Activated naive CD8-positive, alpha-beta T cell treated with anti-CD3 and anti-CD28 coated beads for 36 hours (primary cell): ENCODE measurements around the gene PLXNA3. TPM values are rescaled to one million over a fixed set of nuclear protein-coding genes. Genes with fewer than 3 reads are reported as not detected.

Experiments used
- DNase-seq: peaks from one replicate; pipeline ENCODE4 v3.0.0; 2021
- H3K27ac Mint-ChIP-seq: one replicate; pipeline ENCODE4 v1.8.0; 2022; ENCODE audit warnings: mild to moderate bottlenecking, moderate library complexity, mixed read lengths
- H3K27me3 Mint-ChIP-seq: one replicate; pipeline ENCODE4 v1.8.0; 2022; ENCODE audit warnings: mild to moderate bottlenecking, mixed read lengths
- H3K36me3 Mint-ChIP-seq: one replicate; pipeline ENCODE4 v1.8.0; 2021; ENCODE audit warnings: mild to moderate bottlenecking, mixed read lengths
- H3K4me1 Mint-ChIP-seq: one replicate; pipeline ENCODE4 v1.8.0; 2021; ENCODE audit warnings: mixed read lengths
- H3K4me3 Mint-ChIP-seq: one replicate; pipeline ENCODE4 v1.8.0; 2022; ENCODE audit warnings: mild to moderate bottlenecking, moderate library complexity, mixed read lengths
- H3K9me3 Mint-ChIP-seq: one replicate; pipeline ENCODE4 v1.8.0; 2022; ENCODE audit warnings: mixed read lengths
- total RNA-seq, 2 experiments: library from RNA; stranded (reverse); gene quantifications; one replicate each; pipeline ENCODE4 v1.2.3, GENCODE V29; 2021

Gene PLXNA3
- total RNA-seq, 2 experiments from 2014 or later = 22.3 to 23.1 TPM

GRCh38 chrX:154441984-154442707 is 15.9 kb upstream of the PLXNA3 start:
- Mint-ChIP-seq H3K27me3 (no peaks in the 10 kb centered on the region), H3K36me3 (no peaks in the 10 kb centered on the region), H3K4me1 (peaks cover 13% of the 10 kb centered on the region), H3K4me3 (no peak overlapping the region), H3K27ac (no peak overlapping the region), H3K9me3 (no peaks in the 10 kb centered on the region)
- no peak for DNase-seq

- H3K4me3 Mint-ChIP-seq = peak overlapping the region; percentile 76
- H3K9me3 Mint-ChIP-seq = no peaks in the 10 kb centered on the region
- no peaks in the 10 kb centered on the region for H3K27me3 Mint-ChIP-seq
- peaks cover 8% of the 10 kb centered on the region for H3K4me1 Mint-ChIP-seq
- DNase-seq = no peak
- H3K27ac Mint-ChIP-seq = peak overlapping the region; percentile 78
- no peaks in the 10 kb centered on the region for H3K36me3 Mint-ChIP-seq
Observed at GRCh38 chrX:154443479-154443910, 14.6 kb upstream of the PLXNA3 start.

- DNase-seq = peak; percentile 77
- H3K9me3 Mint-ChIP-seq = no peaks in the 10 kb centered on the region
- H3K4me1 Mint-ChIP-seq = peaks cover 4% of the 10 kb centered on the region
- H3K27me3 Mint-ChIP-seq = no peaks in the 10 kb centered on the region
- peak within 1 kb of the TSS; percentile 78 for H3K27ac Mint-ChIP-seq
- H3K4me3 Mint-ChIP-seq = peak within 1 kb of the TSS; percentile 76
- no peaks in the 10 kb centered on the region for H3K36me3 Mint-ChIP-seq
Observed at GRCh38 chrX:154443992-154444754, 13.9 kb upstream of the PLXNA3 start, which contains the start of gene FAM50A. Gene FAM50A, plus strand, starts transcription at chrX:154444141. Its CDS starts 95 bp downstream, at chrX:154444236.

- Mint-ChIP-seq H3K9me3 (no peaks in the 10 kb centered on the region), H3K36me3 (no peaks in the 10 kb centered on the region), H3K4me1 (peaks cover 4% of the 10 kb centered on the region), H3K27ac (peak overlapping the region; percentile 16), H3K27me3 (no peaks in the 10 kb centered on the region), H3K4me3 (peak overlapping the region; percentile 57)
- DNase-seq = no peak
Observed at GRCh38 chrX:154444755-154445246, 13.3 kb upstream of the PLXNA3 start.

- H3K4me3 Mint-ChIP-seq = no peak overlapping the region
- no peaks in the 10 kb centered on the region for H3K4me1 Mint-ChIP-seq
Observed at GRCh38 chrX:154445776-154446175, 12.3 kb upstream of the PLXNA3 start.

GRCh38 chrX:154446430-154446829 is 11.7 kb upstream of the PLXNA3 start:
- H3K27ac Mint-ChIP-seq = no peak overlapping the region
- H3K4me1 Mint-ChIP-seq = no peaks in the 10 kb centered on the region
- no peak for DNase-seq
- no peak overlapping the region for H3K4me3 Mint-ChIP-seq
- no peaks in the 10 kb centered on the region for H3K36me3 Mint-ChIP-seq
- H3K9me3 Mint-ChIP-seq = no peaks in the 10 kb centered on the region
- no peaks in the 10 kb centered on the region for H3K27me3 Mint-ChIP-seq

More at GRCh38 chrX:154445776-154446175, 12.3 kb upstream of the PLXNA3 start:
- no peaks in the 10 kb centered on the region for H3K9me3 Mint-ChIP-seq
- no peak for DNase-seq
- H3K27ac Mint-ChIP-seq = no peak overlapping the region
- H3K36me3 Mint-ChIP-seq = no peaks in the 10 kb centered on the region
- no peaks in the 10 kb centered on the region for H3K27me3 Mint-ChIP-seq

- Mint-ChIP-seq H3K9me3 (no peaks in the 10 kb centered on the region), H3K36me3 (no peaks in the 10 kb centered on the region), H3K4me1 (no peaks in the 10 kb centered on the region), H3K4me3 (no peak overlapping the region), H3K27ac (no peak overlapping the region), H3K27me3 (no peaks in the 10 kb centered on the region)
- DNase-seq = no peak
Observed at GRCh38 chrX:154448484-154448883, 9.6 kb upstream of the PLXNA3 start.

- no peaks in the 10 kb centered on the region for H3K27me3 Mint-ChIP-seq
- H3K9me3 Mint-ChIP-seq = no peaks in the 10 kb centered on the region
- peaks cover 2% of the 10 kb centered on the region for H3K36me3 Mint-ChIP-seq
- no peak for DNase-seq
- no peaks in the 10 kb centered on the region for H3K4me1 Mint-ChIP-seq
- H3K4me3 Mint-ChIP-seq = no peak overlapping the region
- H3K27ac Mint-ChIP-seq = no peak overlapping the region
Observed at GRCh38 chrX:154449618-154450017, 8.5 kb upstream of the PLXNA3 start.

GRCh38 chrX:154450312-154450711 is 7.8 kb upstream of the PLXNA3 start:
- DNase-seq = no peak
- peaks cover 2% of the 10 kb centered on the region for H3K36me3 Mint-ChIP-seq
- H3K4me1 Mint-ChIP-seq = no peaks in the 10 kb centered on the region
- H3K27ac Mint-ChIP-seq = no peak overlapping the region
- no peak overlapping the region for H3K4me3 Mint-ChIP-seq
- H3K27me3 Mint-ChIP-seq = no peaks in the 10 kb centered on the region
- H3K9me3 Mint-ChIP-seq = no peaks in the 10 kb centered on the region

- Mint-ChIP-seq H3K27me3 (no peaks in the 10 kb centered on the region), H3K36me3 (peaks cover 2% of the 10 kb centered on the region), H3K4me3 (no peak overlapping the region), H3K27ac (no peak overlapping the region), H3K9me3 (no peaks in the 10 kb centered on the region), H3K4me1 (peaks cover 4% of the 10 kb centered on the region)
- DNase-seq = no peak
Observed at GRCh38 chrX:154452823-154453222, 5.3 kb upstream of the PLXNA3 start.

GRCh38 chrX:154457491-154458115 is 478 bp upstream of the PLXNA3 start:
- Mint-ChIP-seq H3K27me3 (no peaks in the 10 kb centered on the region), H3K4me3 (peak overlapping the region; percentile 87), H3K36me3 (peaks cover 2% of the 10 kb centered on the region), H3K27ac (peak overlapping the region; percentile 87), H3K4me1 (peaks cover 4% of the 10 kb centered on the region), H3K9me3 (no peaks in the 10 kb centered on the region)
- DNase-seq = peak; percentile 69

GRCh38 chrX:154458954-154459778 is 1.1 kb downstream of the PLXNA3 start:
- Mint-ChIP-seq H3K27me3 (no peaks in the 10 kb centered on the region), H3K36me3 (peaks cover 2% of the 10 kb centered on the region), H3K9me3 (no peaks in the 10 kb centered on the region), H3K27ac (peak overlapping the region; percentile 42), H3K4me3 (peak overlapping the region; percentile 82), H3K4me1 (peaks cover 4% of the 10 kb centered on the region)
- DNase-seq = no peak

GRCh38 chrX:154459832-154460231 is 1.8 kb downstream of the PLXNA3 start:
- H3K4me3 Mint-ChIP-seq = peak overlapping the region; percentile 82
- no peaks in the 10 kb centered on the region for H3K36me3 Mint-ChIP-seq
- H3K27ac Mint-ChIP-seq = no peak overlapping the region
- H3K4me1 Mint-ChIP-seq = peaks cover 4% of the 10 kb centered on the region
- H3K9me3 Mint-ChIP-seq = no peaks in the 10 kb centered on the region
- DNase-seq = no peak
- H3K27me3 Mint-ChIP-seq = no peaks in the 10 kb centered on the region

- DNase-seq = no peak
- peaks cover 4% of the 10 kb centered on the region for H3K4me1 Mint-ChIP-seq
- no peak overlapping the region for H3K27ac Mint-ChIP-seq
- H3K36me3 Mint-ChIP-seq = no peaks in the 10 kb centered on the region
- no peaks in the 10 kb centered on the region for H3K27me3 Mint-ChIP-seq
- H3K4me3 Mint-ChIP-seq = peak overlapping the region; percentile 82
- no peaks in the 10 kb centered on the region for H3K9me3 Mint-ChIP-seq
Observed at GRCh38 chrX:154460326-154460725, 2.2 kb downstream of the PLXNA3 start.
